GM21515 (cell line): ENCODE results near the gene CALY.

ENCODE experiments used
- ATAC-seq: cut with Tn5 transposase; IDR thresholded peaks from one replicate; pipeline ENCODE4 v1.9.1; 2021; ENCODE audit not compliant: unreplicated experiment

The CALY gene

GRCh38 chr10:133366751-133367150, 30.1 kb upstream of the CALY start:
- no peak for ATAC-seq

DNA sequence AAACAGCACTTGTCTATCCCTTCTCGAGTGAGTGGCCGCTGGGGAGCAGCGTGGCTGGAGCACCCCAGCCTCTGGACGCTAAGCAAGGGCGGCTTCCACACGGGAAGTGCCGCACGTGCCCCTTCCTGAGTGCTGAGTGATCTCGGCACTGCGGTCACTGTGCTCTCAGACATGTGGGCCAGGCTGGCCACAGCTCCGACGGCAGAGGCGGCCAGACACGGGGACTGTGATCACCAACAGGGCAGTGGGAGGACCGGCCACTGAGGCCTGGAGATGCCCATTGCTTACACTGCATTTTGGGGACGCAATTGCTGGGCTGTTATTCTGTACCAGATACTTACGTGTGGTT, 29.4 kb upstream of the CALY start:
- ATAC-seq: no peak

- ATAC-seq: no peak
Observed at GRCh38 chr10:133365461-133366129, 28.9 kb upstream of the CALY start.

DNA sequence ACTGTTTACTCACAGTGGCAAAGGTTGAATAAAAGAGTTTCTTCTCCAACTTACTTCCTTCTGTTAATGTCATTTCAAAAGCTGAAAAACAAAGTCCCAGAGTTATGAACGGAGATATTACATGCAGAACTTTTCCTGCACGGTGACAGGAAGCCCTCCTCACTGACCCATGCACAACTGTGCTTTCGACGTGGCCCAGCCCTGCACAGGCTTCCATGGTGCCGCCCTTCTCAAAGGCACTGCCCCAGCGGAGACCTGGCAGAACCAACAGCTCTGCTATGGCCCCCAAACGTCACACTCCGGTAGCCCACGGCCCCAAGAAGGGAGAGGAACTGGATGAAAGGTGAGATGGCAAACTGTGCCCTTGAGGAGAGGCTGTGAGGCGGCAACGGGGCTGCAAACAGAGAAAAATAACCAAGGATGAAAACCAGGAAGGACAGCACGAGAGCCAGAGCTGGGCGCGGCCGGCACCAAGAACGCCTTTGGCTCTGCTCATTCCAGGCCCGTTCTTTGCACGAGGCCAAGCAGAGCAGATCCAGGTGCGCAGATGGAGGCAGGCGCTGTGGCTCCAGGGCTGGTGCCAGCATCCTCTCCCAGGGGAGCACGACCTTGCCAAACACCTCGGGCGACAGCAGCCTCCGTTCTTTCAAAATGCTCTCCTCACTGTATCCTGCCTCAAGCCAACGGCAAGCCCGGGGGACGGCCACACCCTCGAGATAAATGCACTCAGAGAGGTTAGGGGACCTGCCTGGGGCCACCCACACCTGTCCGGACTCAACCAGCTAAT, 28.1 kb upstream of the CALY start:
- no peak for ATAC-seq

DNA sequence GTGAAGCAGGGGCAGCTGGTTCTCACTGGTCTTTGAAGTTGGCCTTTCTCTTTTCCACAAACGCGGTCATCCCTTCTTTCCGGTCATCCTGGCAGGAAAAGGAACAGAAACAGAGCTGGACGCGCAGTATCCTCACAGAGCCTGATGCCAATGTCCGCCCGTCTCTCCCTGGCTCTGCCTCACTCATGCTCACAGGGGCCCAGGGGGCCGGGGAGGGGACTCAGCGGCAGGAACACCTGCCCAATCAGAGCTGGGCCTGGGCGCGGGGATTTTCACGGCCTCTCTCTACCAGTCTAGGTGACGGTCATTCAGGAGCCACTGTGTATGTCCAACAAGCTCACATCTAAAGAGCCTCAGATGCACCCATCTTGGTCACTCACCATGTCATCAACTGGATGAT, 26.1 kb upstream of the CALY start:
- ATAC-seq: no peak

GRCh38 chr10:133361773-133362441, 25.2 kb upstream of the CALY start:
- no peak for ATAC-seq

DNA sequence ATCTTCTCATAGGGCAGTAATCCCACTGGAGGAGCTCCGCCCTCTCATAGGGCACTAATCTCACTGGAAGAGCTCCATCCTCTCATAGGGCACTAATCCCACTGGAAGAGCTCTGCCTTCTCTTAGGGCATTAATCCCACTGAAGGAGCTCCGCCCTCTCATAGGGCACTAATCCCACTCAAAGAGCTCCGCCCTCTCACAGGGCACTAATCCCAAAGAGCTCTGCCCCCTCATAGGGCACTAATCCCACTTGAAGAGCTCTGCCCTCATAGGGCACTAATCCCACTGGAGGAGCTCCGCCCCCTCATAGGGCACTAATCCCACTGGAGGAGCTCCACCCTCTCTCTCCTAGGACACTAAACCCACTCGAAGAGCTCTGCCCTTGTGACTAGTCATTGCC, 24.5 kb upstream of the CALY start:
- ATAC-seq: no peak

DNA sequence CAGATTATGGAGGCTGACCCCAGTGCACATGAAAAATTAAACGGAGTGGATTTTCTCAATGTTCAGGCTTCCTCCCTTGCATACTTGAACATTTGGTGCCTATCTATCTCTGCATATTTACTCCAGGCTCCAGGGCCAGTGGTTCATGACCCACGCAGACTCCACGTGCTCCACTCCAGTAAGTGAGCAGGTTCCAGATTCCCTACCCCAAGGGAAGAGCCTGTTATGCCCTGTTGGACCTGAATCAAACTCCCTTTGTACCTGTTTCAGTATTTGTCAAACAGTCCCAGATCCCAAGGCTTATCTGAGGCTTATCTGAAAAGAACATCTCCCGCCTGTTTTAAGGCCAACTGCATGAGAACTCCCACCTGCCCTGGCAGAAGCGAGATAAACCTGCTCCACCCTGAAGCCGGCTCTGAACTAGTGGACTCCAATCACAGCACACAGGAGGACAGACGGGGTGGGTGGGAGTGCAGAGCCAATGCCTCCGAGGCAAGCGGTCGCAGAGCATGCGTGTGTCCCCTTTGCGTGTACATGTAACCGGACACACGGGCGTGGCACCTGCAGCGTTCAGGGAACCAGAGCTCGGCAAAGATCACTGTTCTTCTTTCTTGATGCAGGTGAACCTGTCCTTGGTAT, 23.4 kb upstream of the CALY start:
- no peak for ATAC-seq

DNA sequence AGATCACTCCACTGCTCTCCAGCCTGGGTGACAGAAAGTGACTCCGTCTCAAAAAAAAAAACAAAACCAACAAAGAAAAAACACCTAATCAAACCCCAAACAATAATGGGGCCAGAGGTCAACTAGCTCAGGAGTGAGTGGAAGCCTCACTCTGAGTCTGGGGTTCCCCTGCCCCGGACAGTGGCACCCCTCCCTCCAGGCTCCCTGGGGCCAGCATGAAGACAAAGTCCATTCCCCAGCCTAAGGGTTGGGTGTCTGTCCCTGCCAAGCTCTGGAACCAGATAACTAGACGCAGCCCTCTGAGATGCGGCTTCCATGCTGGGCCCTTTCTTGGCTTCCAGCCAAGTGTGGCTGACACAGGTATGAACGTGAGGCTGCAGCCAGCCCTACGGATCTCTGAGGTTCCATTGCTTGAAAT, 22.9 kb upstream of the CALY start:
- ATAC-seq: no peak

GRCh38 chr10:133358925-133359310, 22.2 kb upstream of the CALY start:
- ATAC-seq: no peak

DNA sequence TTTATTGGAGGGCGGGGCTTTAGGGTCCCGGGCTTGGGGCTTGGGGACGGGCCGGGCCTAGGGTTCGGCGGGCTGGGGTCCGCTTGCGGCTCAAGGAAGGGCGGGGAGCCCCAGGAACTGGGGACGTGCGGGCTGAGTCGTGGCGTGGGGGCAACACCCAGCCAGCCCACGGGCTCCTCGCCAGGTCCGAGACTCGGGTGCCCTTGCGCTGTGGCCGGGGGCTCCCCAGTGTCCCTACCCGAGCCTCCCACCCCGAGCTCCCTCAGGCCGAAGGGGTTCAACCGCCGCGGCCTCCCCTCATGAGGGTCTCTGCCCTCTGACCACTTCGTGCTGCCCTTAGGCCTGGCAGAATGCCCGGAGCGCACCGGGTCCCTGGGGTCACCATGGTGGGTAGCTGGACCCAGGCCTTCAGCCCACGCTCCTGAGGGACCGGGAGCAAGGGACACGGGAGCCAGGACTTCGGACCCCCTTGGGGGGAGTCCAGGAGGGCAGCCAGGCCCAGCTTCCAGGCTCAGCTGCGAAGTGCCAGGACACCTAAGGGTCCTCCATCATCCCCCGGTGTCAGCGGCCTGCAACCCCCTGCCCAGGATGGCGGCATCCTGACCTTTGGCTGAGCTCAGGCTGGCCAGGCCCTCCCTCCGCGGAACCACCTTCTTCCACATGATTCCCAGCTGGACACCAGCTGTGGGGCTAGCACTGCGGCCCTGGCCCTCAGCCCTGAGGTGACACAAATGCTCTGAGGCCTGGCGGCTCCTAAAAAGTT, 21.6 kb upstream of the CALY start:
- no peak for ATAC-seq

GRCh38 chr10:133357285-133358161, 20.8 kb upstream of the CALY start, which contains the start of gene FUOM:
Gene FUOM, minus strand, starts transcription at chr10:133358019. Its CDS starts 12 bp downstream, at chr10:133358007.
- ATAC-seq: peak; percentile 57

DNA sequence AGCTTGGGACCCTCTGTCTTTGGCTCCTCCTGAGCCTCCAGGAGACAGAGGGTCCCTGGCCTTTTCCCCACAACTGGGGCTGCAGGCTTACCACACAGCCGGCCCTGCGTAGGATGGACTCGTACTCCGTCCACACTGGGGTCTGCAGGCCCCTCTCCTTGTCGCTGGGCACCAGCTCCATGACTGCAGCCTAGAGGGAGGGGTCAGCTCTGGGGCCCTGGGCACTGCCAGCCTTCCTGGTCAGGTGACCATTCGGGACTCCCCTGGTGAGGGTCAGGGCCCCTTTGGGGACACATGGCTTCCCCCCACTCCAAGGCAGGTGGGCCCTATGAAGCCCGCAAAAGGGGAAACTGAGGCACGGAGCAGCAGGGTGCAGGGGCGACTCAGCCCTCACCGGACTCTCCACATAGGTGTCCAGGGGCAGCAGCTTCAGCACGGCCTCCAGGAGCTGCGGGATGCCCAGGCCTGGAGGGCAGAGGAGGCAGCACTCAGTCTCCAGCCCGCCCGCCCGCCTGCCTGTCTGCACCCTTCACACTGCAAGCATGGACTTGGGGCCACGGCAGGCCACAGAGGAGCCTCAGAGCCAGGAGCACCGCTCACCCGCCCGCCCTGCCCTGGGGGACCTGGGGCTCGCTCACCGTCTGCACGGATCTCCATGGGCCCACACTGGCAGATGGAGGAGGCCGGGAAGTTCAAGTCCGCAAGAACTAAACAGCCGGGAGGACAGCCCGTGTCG, 20.0 kb upstream of the CALY start:
- ATAC-seq: no peak

GRCh38 chr10:133355991-133356390, 19.3 kb upstream of the CALY start:
- ATAC-seq: no peak

DNA sequence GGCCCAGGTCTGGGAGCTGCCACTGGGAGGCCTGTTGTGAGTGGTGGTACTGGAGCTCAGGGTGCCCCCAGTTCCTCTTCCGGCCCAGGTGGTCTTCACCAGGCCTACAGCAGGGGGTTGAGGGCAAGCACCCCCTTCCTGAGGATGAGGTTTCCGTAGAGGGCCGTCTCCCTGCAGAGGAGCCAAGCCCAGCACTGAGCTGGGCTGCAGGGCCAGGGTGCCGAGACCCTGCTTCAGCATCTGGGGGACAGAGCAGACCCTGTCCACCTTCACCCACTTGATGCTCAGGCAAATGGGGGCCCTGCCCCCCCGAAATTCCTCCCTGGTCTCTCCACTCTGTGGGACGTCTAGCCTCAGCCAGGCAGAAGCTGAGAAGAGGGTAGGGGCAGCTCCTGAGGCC, 18.6 kb upstream of the CALY start:
- no peak for ATAC-seq

- ATAC-seq: no peak
Observed at GRCh38 chr10:133354672-133355240, 18.1 kb upstream of the CALY start.

GRCh38 chr10:133353988-133354605, 17.4 kb upstream of the CALY start:
- ATAC-seq: no peak

- no peak for ATAC-seq
Observed at GRCh38 chr10:133353202-133353959, 16.7 kb upstream of the CALY start.
